Peyer's patch (tissue), 4 donors: ENCODE measurements around the gene METTL14. TPM values are rescaled to one million over a fixed set of nuclear protein-coding genes. Genes with fewer than 3 reads are reported as not detected.

Experiments
- DNase-seq, 3 donors: peaks; one replicate each; pipeline ENCODE4 v3.0.0-alpha.2; 2017 to 2019
- H3K27ac ChIP-seq, 4 donors: fragments of 200-600 bp; sonication (generic); one replicate each; pipeline ENCODE4 v1.5.1; 2016 to 2019
- H3K27me3 ChIP-seq, 2 donors: fragments of 200-600 bp; sonication (generic); one replicate each; pipeline ENCODE4 v1.5.1; 2019
- H3K36me3 ChIP-seq, 3 donors: fragments of 200-600 bp; sonication (generic); one replicate each; pipeline ENCODE4 v1.5.1; 2016 to 2019
- H3K4me1 ChIP-seq, 4 donors: fragments of 200-600 bp; sonication (generic); one replicate each; pipeline ENCODE4 v1.5.1; 2016 to 2019
- H3K4me3 ChIP-seq, 4 donors: fragments of 200-600 bp; sonication (generic); 1 replicate in 3 of 4; 2 replicates in 1 of 4; pipeline ENCODE4 v1.5.1; 2016 to 2019; ENCODE audit warnings: mild to moderate bottlenecking in 1 of 4
- H3K9me3 ChIP-seq, 4 donors: fragments of 200-600 bp; sonication (generic); one replicate each; pipeline ENCODE4 v1.5.1; 2016 to 2019; ENCODE audit warnings: mild to moderate bottlenecking in 1 of 4
- CTCF ChIP-seq, 6 experiments: fragments of 450-650 bp in 4 of 6; fragments of 200-600 bp in 2 of 6; sonication (generic) in 1 of 6; IDR thresholded peaks; one replicate each; pipeline ENCODE4 v1.5.1; 2017 to 2019; ENCODE audit warnings: antibody characterized with exemption in 6 of 6, mild to moderate bottlenecking in 3 of 6, moderate library complexity in 1 of 6
- POLR2A ChIP-seq, 2 donors: fragments of 450-650 bp; IDR thresholded peaks; one replicate each; pipeline ENCODE4 v1.5.1; 2017; ENCODE audit warnings: antibody characterized with exemption in 2 of 2, mild to moderate bottlenecking in 2 of 2, moderate library complexity in 2 of 2
- total RNA-seq, 4 donors: library from RNA; depleted of rRNA; stranded (reverse); fragments of >200 nt; gene quantifications; one replicate each; pipeline ENCODE4 v1.1.0, GENCODE V29; 2016

Gene METTL14
- total RNA-seq, 4 donors from 2014 or later: 9.9 to 40.5 (median 36.8) TPM

DNA sequence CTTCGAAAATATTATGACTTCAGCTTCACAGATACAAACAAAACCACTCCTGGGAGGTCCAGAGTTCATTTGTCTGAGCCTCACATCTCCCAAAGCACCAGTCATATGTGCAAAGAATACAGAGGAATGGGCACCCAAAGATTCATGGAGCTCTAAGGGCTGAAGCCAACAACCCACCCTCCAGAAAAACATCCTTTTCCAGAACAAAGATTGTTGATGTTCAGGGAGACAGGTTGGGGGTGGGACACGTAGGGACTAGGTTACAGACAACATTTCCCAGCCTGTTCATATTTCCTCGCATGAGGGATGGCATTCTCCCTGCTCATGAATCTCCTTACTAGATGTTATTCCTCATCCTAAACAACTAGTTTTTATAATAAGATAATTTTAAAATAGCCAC, 71.2 kb downstream of the METTL14 start:
- Histone ChIP-seq H3K36me3 (peaks cover 0 to 20% (median 0%) of the 10 kb centered on the region in 3 donors), H3K27ac (peak overlapping the region in 2 of 4 donors; percentile 40 to 49), H3K27me3 (no peaks in the 10 kb centered on the region), H3K9me3 (no peaks in the 10 kb centered on the region), H3K4me3 (no peak overlapping the region), H3K4me1 (no peaks in the 10 kb centered on the region)
- no peak for DNase-seq
- TF ChIP-seq CTCF (IDR thresholded peaks at IDR 0.05) (no peak), POLR2A (IDR thresholded peaks at IDR 0.05) (no peak)

GRCh38 chr4:118756958-118757357, 71.8 kb downstream of the METTL14 start:
- H3K4me1 ChIP-seq: no peaks in the 10 kb centered on the region

GRCh38 chr4:118757761-118758251, 72.6 kb downstream of the METTL14 start:
- H3K4me1 ChIP-seq: no peaks in the 10 kb centered on the region
- no peak for DNase-seq

More at GRCh38 chr4:118756958-118757357, 71.8 kb downstream of the METTL14 start:
- H3K27ac ChIP-seq: peak overlapping the region in 2 of 4 donors; percentile 36 to 49
- TF ChIP-seq POLR2A (IDR thresholded peaks at IDR 0.05): no peak
- DNase-seq: no peak
- no peak overlapping the region for H3K4me3 ChIP-seq
- no peaks in the 10 kb centered on the region for H3K27me3 ChIP-seq
- no peaks in the 10 kb centered on the region for H3K9me3 ChIP-seq
- H3K36me3 ChIP-seq: peaks cover 0 to 15% (median 0%) of the 10 kb centered on the region in 3 donors

DNA sequence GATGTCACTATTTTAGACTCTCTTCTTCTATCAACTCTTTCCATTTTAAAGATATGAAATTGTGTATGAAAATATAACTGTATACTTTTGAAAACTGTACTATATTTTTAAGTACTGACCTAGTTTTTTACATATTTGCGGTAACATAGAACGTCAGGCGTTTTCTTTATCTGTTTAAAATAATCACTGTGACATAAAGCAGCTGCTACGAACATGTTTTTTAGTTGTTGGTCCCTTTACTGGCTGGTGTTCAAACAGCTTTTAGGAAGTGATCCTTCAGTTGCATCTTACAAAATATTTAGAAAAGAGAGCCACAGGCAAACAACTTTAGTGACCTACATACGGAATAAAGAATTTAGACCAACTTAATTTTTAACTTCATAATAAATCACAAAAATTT, 73.1 kb downstream of the METTL14 start:
- DNase-seq: no peak
- Histone ChIP-seq H3K36me3 (peaks cover 0 to 10% (median 0%) of the 10 kb centered on the region in 3 donors), H3K9me3 (no peaks in the 10 kb centered on the region), H3K27me3 (no peaks in the 10 kb centered on the region), H3K27ac (peak overlapping the region in 1 of 4 donors; percentile 49), H3K4me3 (no peak overlapping the region), H3K4me1 (no peaks in the 10 kb centered on the region)
- no peak for TF ChIP-seq CTCF (IDR thresholded peaks at IDR 0.05)
- no peak for TF ChIP-seq POLR2A (IDR thresholded peaks at IDR 0.05)

More at GRCh38 chr4:118757761-118758251, 72.6 kb downstream of the METTL14 start:
- H3K36me3 ChIP-seq: peaks cover 0 to 10% (median 0%) of the 10 kb centered on the region in 3 donors
- H3K27ac ChIP-seq: peak overlapping the region in 1 of 4 donors; percentile 49
- H3K27me3 ChIP-seq: no peaks in the 10 kb centered on the region
- H3K9me3 ChIP-seq: no peaks in the 10 kb centered on the region
- no peak overlapping the region for H3K4me3 ChIP-seq
- TF ChIP-seq POLR2A (IDR thresholded peaks at IDR 0.05): no peak
- no peak for TF ChIP-seq CTCF (IDR thresholded peaks at IDR 0.05)

DNA sequence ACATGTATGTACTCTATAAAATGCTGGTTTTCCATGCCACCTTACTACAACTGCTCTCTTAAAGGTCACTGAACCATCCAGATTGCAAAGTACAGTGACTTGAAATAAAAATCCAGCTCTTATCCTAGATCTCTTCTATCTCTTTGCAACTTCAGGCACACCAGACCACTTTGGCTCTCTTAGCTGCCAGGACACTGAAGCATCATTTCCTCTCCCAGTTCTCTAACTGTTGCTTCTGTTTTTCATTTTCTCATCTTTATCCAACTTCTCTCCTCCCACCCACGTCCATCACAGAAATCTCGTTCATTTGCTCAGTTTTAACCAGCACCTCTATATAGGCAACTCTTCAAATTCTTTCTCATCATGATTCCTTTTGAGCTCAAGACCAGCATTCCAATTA, 74.3 kb downstream of the METTL14 start:
- peak overlapping the region in 2 of 4 donors; percentile 34 to 49 for H3K27ac ChIP-seq
- no peak overlapping the region for H3K4me3 ChIP-seq
- DNase-seq: no peak
- no peaks in the 10 kb centered on the region for H3K4me1 ChIP-seq
- no peaks in the 10 kb centered on the region for H3K27me3 ChIP-seq
- TF ChIP-seq CTCF (IDR thresholded peaks at IDR 0.05) (no peak), POLR2A (IDR thresholded peaks at IDR 0.05) (no peak)
- H3K36me3 ChIP-seq: peaks cover 0 to 22% (median 0%) of the 10 kb centered on the region in 3 donors
- no peaks in the 10 kb centered on the region for H3K9me3 ChIP-seq

DNA sequence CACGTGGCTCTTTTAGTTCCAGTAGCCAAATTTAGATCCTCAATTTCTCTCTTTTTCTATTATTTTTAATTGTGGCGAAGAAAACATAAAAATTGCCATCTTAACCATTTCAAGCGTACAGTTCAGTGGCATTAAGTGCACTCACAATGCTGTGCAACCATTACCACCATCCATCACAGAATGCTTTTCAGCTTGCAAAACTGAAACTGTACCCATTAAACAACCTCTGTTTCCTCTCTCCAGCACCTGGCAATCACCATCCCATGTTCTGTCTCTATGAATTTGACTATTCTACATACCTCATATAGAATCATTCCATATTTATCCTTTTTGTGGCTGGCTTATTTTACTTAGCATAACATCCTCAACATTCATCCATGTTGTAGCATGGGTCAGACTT, 74.9 kb downstream of the METTL14 start:
- no peaks in the 10 kb centered on the region for H3K4me1 ChIP-seq
- H3K9me3 ChIP-seq: no peaks in the 10 kb centered on the region
- no peaks in the 10 kb centered on the region for H3K27me3 ChIP-seq
- H3K36me3 ChIP-seq: peaks cover 0 to 28% (median 0%) of the 10 kb centered on the region in 3 donors
- DNase-seq: no peak
- H3K4me3 ChIP-seq: no peak overlapping the region
- no peak for TF ChIP-seq CTCF (IDR thresholded peaks at IDR 0.05)
- TF ChIP-seq POLR2A (IDR thresholded peaks at IDR 0.05): no peak
- H3K27ac ChIP-seq: peak overlapping the region in 1 of 4 donors; percentile 34
